Osteocyte (in vitro differentiated cells): Measurements from ENCODE around the gene DDO. TPM values are rescaled to one million over a fixed set of nuclear protein-coding genes. Genes with fewer than 3 reads are reported as not detected.
A peak's percentile ranks its signal among the peaks of the same experiment; 100 is the strongest.

Source experiments
- DNase-seq: peaks from one replicate; pipeline ENCODE4 v3.0.0; 2021; ENCODE audit warnings: mixed read lengths; ENCODE audit not compliant: unreplicated experiment; ENCODE audit errors: extremely low spot score
- H3K27ac Mint-ChIP-seq: one replicate; pipeline ENCODE4 v1.8.0; 2021; ENCODE audit warnings: mild to moderate bottlenecking, mixed read lengths; ENCODE audit not compliant: unreplicated experiment
- H3K27me3 Mint-ChIP-seq: one replicate; pipeline ENCODE4 v1.8.0; 2021; ENCODE audit warnings: mixed read lengths; ENCODE audit not compliant: unreplicated experiment
- H3K36me3 Mint-ChIP-seq: one replicate; pipeline ENCODE4 v1.8.0; 2021; ENCODE audit warnings: mixed read lengths; ENCODE audit not compliant: unreplicated experiment
- H3K4me1 Mint-ChIP-seq: one replicate; pipeline ENCODE4 v1.8.0; 2021; ENCODE audit warnings: mixed read lengths; ENCODE audit not compliant: unreplicated experiment
- H3K4me3 Mint-ChIP-seq: one replicate; pipeline ENCODE4 v1.8.0; 2021; ENCODE audit warnings: mild to moderate bottlenecking, moderate library complexity, mixed read lengths; ENCODE audit not compliant: unreplicated experiment
- H3K9me3 Mint-ChIP-seq: one replicate; pipeline ENCODE4 v1.8.0; 2021; ENCODE audit warnings: mixed read lengths; ENCODE audit not compliant: unreplicated experiment
- total RNA-seq: library from RNA; stranded (reverse); gene quantifications from 2 replicates; pipeline ENCODE4 v1.2.1, GENCODE V29; 2021
- TF ChIP-seq, protein P1 (sequence below): fragments of 200-600 bp; sonication (generic); IDR thresholded peaks from 2 replicates; pipeline ENCODE4 v1.5.0; 2021; ENCODE audit warnings: antibody characterized with exemption, mild to moderate bottlenecking, moderate library complexity

The DDO gene
- total RNA-seq, 1 donor from 2014 or later: not detected

DNA sequence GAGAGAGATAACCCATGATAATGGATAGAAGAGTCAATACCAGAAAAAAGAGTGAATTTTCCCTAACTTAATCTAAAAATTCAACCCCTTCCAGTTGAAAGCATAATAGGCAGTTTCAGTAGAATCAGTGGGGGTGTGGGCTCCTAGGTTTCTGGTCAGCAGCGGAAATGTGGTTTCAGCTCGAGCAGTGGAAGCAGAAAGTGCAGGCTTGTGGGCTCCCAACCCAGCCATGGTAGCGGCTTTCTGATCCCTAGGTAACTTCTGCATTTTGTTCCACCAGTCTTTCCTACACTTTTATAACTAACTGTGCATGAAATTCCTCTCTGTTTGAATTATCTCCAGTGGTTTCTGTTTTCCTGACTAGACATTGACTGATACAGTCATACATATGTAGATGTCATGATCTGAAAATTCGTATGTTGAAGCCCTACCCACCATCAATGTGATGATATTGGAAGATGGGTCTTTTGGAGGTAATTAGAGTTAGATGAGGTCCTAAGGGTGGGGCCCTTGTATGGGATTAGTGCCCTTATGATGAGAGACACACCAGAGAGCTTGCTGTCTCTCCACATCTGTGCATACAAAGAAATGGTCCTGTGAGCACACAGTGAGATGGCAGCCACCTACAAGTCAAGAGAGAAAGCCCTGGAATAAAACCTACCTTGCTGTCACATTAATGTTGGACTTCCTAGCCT lies 6.5 kb upstream of the DDO start:
- peaks cover 56% of the 10 kb centered on the region for H3K27me3 Mint-ChIP-seq
- TF ChIP-seq, protein P1, sequence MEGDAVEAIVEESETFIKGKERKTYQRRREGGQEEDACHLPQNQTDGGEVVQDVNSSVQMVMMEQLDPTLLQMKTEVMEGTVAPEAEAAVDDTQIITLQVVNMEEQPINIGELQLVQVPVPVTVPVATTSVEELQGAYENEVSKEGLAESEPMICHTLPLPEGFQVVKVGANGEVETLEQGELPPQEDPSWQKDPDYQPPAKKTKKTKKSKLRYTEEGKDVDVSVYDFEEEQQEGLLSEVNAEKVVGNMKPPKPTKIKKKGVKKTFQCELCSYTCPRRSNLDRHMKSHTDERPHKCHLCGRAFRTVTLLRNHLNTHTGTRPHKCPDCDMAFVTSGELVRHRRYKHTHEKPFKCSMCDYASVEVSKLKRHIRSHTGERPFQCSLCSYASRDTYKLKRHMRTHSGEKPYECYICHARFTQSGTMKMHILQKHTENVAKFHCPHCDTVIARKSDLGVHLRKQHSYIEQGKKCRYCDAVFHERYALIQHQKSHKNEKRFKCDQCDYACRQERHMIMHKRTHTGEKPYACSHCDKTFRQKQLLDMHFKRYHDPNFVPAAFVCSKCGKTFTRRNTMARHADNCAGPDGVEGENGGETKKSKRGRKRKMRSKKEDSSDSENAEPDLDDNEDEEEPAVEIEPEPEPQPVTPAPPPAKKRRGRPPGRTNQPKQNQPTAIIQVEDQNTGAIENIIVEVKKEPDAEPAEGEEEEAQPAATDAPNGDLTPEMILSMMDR: no peak
- no peak overlapping the region for H3K27ac Mint-ChIP-seq
- no peak for DNase-seq
- H3K9me3 Mint-ChIP-seq: no peaks in the 10 kb centered on the region
- no peak overlapping the region for H3K4me3 Mint-ChIP-seq
- H3K4me1 Mint-ChIP-seq: no peaks in the 10 kb centered on the region
- H3K36me3 Mint-ChIP-seq: no peaks in the 10 kb centered on the region

DNA sequence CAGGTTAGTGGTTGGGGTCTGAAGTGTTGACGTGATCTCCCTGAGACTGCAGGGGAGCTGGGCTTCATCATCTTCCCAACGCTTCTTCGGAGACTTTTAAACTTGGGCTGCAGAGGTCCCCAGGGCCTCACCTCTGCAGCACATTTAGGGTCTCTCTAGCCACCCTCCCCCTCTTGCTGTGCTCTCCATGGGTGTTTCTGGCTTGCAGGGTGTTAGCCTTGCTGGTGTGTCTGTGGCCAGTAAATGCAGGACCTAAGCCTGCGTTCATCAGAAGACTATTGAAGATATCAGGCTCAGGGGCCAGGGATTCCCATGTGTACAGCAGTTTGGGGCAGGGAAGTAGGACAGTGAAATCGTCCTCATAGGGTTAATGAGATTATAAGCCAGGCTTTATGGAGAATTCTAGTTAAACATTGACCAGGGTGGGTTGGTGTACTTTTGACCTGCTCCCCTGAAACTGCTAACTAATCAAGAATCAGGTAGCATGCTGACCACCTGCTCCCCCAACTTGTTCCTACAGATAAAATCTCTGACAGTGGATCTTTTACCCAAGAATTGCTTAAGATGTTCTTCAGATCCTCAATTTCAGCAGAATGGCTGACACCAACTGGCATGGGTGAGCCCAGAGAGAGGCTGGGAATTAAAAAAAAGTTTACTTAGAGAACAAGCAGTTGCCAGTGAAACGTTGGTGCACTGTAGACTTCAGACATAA lies 3.8 kb upstream of the DDO start:
- Mint-ChIP-seq H3K27me3 (peaks cover 36% of the 10 kb centered on the region), H3K4me1 (no peaks in the 10 kb centered on the region), H3K27ac (no peak overlapping the region), H3K9me3 (no peaks in the 10 kb centered on the region), H3K36me3 (no peaks in the 10 kb centered on the region), H3K4me3 (no peak overlapping the region)
- TF ChIP-seq, protein P1: no peak
- DNase-seq: no peak

DNA sequence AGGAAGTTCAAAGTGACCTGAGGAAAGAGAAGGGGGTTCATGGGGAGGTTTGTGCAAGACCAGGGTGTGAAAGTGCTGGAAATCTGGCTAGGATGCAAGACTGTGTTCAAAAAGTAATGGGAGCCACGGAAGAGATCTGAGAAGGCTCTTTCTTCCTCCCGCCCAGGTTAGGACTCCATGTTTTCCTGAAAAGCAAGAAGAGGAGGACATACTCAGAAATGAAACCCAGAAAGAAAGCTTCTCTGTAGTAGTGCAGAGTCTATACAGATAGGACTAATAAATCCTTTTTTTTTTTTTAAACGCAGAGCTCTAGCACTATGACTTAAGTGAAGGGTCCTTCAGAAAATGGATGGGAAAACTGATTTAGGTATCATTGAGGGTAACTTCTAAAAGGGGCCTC lies 3.2 kb upstream of the DDO start:
- Mint-ChIP-seq H3K27me3 (peaks cover 30% of the 10 kb centered on the region), H3K36me3 (no peaks in the 10 kb centered on the region), H3K27ac (no peak overlapping the region), H3K4me3 (no peak overlapping the region), H3K4me1 (no peaks in the 10 kb centered on the region), H3K9me3 (no peaks in the 10 kb centered on the region)
- TF ChIP-seq, protein P1: no peak
- no peak for DNase-seq

DNA sequence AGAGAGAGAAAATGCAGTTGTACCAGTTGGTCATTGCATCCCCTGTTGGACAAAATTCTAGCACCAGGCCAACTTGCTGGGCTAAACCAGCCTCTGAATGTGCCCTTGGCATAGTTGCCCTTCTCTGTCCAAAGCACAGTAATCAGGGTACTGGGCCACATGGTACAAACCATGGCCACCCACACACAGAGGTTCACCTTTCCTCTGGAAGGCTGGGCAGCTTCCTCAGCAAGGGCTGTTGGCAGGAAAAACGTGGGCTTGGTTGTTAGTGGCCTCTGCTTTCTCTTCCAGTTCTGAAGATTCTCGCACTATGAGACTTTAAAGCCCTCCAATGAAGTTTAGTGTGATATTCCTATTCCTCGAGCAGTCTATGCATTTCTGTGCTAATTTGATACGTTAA lies 706 bp downstream of the DDO start:
- H3K36me3 Mint-ChIP-seq: no peaks in the 10 kb centered on the region
- DNase-seq: peak; percentile 59
- no peaks in the 10 kb centered on the region for H3K4me1 Mint-ChIP-seq
- H3K27ac Mint-ChIP-seq: no peak overlapping the region
- no peaks in the 10 kb centered on the region for H3K9me3 Mint-ChIP-seq
- TF ChIP-seq, protein P1: no peak
- H3K27me3 Mint-ChIP-seq: peaks cover 24% of the 10 kb centered on the region
- no peak overlapping the region for H3K4me3 Mint-ChIP-seq

DNA sequence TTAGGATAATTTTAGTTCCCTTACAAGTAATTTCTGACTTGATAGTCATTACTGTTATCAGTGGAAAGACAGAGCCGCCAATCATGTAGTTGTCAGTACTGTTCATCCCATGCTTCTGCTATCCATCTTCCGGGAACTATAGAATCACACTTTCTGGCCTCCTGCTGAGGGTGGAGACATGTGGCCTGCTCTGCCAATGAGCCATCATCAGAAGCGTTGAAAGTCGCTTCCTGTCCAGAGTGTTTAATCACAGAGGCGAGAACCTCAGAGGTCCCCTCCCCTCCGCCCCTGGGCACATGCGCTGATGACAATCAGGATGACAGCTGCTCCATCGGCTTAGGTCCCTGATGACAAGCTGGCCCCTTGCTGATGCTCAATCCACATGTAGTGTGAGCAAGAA lies 3.0 kb downstream of the DDO start:
- H3K27ac Mint-ChIP-seq: no peak overlapping the region
- TF ChIP-seq, protein P1: no peak
- peak; percentile 70 for DNase-seq
- no peaks in the 10 kb centered on the region for H3K36me3 Mint-ChIP-seq
- no peaks in the 10 kb centered on the region for H3K9me3 Mint-ChIP-seq
- no peak overlapping the region for H3K4me3 Mint-ChIP-seq
- no peaks in the 10 kb centered on the region for H3K4me1 Mint-ChIP-seq
- peaks cover 13% of the 10 kb centered on the region for H3K27me3 Mint-ChIP-seq
